ENCODE data around the gene PTPRT.

DNA sequence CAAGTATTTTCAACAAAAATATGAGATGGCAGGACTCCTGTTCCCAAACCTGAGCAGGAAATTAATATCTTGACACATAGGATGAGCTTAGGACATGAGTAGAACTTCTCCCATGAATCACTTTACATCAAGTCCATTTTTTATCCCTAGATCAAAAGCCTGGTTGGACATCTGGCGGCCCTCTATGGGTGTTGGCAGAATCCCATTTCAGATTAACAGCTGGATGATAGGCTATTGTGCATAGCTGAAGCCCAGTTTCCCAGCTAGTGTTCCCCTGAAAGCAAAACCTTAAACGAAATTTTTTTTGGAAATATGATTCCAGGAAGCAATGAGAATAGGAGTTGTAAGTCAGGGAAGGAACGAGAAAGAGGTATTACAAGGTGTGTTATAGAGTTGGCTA is 1122.1 kb downstream of the PTPRT start:
- TF ChIP-seq, protein P1, sequence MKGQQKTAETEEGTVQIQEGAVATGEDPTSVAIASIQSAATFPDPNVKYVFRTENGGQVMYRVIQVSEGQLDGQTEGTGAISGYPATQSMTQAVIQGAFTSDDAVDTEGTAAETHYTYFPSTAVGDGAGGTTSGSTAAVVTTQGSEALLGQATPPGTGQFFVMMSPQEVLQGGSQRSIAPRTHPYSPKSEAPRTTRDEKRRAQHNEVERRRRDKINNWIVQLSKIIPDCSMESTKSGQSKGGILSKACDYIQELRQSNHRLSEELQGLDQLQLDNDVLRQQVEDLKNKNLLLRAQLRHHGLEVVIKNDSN (IDR thresholded peaks at IDR 0.05; ENCODE audit: borderline replicate concordance, low read depth): no peak
- TF ChIP-seq, protein P2, sequence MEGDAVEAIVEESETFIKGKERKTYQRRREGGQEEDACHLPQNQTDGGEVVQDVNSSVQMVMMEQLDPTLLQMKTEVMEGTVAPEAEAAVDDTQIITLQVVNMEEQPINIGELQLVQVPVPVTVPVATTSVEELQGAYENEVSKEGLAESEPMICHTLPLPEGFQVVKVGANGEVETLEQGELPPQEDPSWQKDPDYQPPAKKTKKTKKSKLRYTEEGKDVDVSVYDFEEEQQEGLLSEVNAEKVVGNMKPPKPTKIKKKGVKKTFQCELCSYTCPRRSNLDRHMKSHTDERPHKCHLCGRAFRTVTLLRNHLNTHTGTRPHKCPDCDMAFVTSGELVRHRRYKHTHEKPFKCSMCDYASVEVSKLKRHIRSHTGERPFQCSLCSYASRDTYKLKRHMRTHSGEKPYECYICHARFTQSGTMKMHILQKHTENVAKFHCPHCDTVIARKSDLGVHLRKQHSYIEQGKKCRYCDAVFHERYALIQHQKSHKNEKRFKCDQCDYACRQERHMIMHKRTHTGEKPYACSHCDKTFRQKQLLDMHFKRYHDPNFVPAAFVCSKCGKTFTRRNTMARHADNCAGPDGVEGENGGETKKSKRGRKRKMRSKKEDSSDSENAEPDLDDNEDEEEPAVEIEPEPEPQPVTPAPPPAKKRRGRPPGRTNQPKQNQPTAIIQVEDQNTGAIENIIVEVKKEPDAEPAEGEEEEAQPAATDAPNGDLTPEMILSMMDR (IDR thresholded peaks at IDR 0.05): no peak
- TF ChIP-seq TEAD4 (IDR thresholded peaks at IDR 0.05; ENCODE audit: borderline replicate concordance, insufficient read depth) (no peak), POLR2AphosphoS5 (IDR thresholded peaks at IDR 0.05; ENCODE audit: low read depth, low read length) (no peak)
- TF ChIP-seq, protein P3, sequence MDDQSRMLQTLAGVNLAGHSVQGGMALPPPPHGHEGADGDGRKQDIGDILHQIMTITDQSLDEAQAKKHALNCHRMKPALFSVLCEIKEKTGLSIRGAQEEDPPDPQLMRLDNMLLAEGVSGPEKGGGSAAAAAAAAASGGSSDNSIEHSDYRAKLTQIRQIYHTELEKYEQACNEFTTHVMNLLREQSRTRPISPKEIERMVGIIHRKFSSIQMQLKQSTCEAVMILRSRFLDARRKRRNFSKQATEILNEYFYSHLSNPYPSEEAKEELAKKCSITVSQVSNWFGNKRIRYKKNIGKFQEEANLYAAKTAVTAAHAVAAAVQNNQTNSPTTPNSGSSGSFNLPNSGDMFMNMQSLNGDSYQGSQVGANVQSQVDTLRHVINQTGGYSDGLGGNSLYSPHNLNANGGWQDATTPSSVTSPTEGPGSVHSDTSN (IDR thresholded peaks at IDR 0.05): no peak

Data from SK-N-SH (cell line).